T-helper 2 cell treated with Interferon-gamma antibody and Interleukin-4, amounts not matched to agents 100 ng/mL and 5 ng/mL, for 36 hours (primary cell): ENCODE results near the gene UNC93B1. TPM values are rescaled to one million over a fixed set of nuclear protein-coding genes. Genes with fewer than 3 reads are reported as not detected.

ENCODE experiments used
- intact Hi-C: fragments of 100-400 bp; cut with micrococcal nuclease; formaldehyde crosslinking; loops from one replicate; pipeline ENCODE4 v1.15.1; 2023
- total RNA-seq: library from RNA; stranded (reverse); gene quantifications from 2 replicates; pipeline ENCODE4 v1.2.3, GENCODE V29; 2022

The UNC93B1 gene
- total RNA-seq, 1 donor from 2014 or later: 14.7 TPM

GRCh38 chr11:68011051-68011943 lies 7.4 kb upstream of the UNC93B1 start:
- intact Hi-C loops: no loop called here

GRCh38 chr11:68010090-68011041 lies 6.5 kb upstream of the UNC93B1 start, which contains the start of gene ALDH3B1:
Gene ALDH3B1, plus strand, starts transcription at chr11:68010327. Its CDS starts 4,971 bp downstream, at chr11:68015298.
- intact Hi-C loops: no loop called here

DNA sequence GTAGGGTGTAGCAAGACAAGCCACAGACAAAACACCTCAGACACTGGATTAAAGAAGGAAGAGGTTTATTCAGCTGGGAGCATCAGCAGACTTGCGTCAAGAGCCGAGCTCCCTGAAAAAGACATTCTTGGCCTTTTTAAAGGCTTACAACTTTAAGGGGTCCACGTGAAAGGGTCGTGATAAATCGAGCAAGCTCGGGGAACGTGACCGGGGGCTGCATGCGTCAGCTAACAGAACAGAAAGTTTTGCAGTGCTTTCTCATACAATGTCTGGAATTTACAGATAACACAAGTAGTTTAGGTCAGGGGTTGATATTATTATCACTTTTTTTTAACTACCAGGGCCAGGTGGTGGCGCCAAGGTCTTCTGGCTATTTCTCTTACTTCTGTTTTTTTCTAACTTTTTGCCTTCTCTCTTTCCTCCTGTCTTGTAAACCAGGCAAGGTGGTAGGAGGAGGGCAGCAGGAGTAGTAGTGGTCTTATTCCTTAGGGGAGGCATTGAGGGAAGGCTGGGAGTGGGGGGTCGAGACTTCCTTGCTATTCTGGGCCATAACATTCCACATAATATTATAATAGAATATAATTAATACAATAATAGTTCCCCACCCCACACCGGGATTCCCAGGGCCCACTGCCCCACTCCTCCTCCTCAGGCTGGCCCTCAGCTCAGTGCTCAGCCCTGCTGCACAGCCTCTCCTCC lies 5.6 kb upstream of the UNC93B1 start:
- intact Hi-C loops: loop anchor here (10.0 kb wide), 2 partner anchors 115 to 195 kb away; partner anchors contain the start of gene CHKA

GRCh38 chr11:68008381-68009337 lies 4.8 kb upstream of the UNC93B1 start:
- intact Hi-C loops: loop anchor here (10.0 kb wide), 2 partner anchors 116 to 196 kb away; partner anchors contain the start of gene CHKA

DNA sequence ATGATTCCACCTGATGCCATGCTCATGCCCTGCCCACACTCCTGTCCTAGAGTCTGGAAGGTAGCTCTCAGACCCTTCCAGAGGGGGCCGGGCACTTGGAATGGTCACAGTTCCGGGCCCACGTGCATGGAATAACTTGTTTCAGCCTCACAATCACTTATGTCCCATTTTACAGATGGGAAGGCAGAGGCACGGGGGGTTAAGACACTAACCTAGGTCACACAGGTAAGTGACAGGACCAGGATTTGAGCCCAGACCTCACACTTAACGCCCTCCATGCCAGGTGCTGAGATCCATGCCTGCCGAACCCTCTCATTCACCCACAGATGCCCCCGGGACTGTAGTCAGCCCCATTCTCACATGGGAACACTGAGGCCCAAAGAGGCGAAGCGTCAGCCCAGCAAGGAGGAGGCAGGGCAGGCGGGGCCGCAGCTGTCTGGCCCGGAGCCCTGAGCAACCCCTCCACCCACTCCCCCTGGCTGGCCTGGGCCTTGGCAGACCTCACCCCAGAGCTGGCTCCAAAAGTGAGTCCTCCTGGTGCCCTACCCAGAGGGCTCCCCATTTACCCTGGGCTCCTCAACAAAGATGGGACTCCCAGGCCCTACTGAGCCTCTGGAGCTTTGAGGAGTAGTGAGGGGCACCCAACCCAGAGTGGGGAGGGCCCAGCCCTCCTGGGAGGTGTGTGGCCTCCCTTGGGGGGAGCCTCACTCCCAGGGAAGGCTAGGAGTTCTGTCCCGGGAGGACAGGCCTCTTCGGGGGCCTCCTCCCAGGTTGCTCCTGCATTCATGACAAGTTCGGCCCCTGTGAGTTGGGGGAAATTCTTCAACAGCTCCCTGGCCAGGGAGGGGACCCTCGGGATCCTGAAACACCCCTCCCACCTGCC lies 3.8 kb upstream of the UNC93B1 start:
- intact Hi-C loops: loop anchor here (10.0 kb wide), 2 partner anchors 117 to 197 kb away; partner anchors contain the start of gene CHKA

DNA sequence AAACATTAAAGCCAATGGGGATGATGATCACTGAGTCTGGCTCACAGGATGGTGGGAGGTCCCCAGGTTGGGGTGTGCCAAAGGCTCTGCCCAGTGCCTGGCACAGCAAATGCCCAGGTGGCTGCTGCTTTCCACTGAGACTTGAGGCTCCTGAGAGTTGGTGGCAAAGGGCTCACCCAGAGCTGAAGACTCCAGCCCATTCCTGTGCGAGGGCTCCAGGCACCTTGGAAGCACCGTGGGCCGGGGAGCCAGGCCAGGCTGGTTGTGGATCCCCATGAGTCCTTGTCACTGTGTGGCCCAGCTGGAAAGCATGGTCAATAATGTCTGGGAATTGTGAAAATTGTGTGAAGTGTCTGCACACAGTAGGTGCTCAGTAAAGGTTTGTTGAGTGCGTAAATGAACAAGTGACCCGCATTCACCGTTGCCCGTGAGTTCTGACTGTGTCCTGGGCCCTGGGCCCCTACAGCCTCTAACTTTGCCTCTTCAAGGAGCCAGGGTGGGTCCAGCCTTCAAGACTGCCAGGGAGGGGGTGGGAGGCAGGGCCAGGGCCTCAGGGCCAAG lies 2.8 kb upstream of the UNC93B1 start:
- intact Hi-C loops: loop anchor here (10.0 kb wide), 2 partner anchors 118 to 198 kb away; partner anchors contain the start of gene CHKA

GRCh38 chr11:68004551-68005335 lies 846 bp upstream of the UNC93B1 start:
- intact Hi-C loops: loop anchor here (10.0 kb wide), 2 partner anchors 120 to 200 kb away; partner anchors contain the start of gene CHKA

DNA sequence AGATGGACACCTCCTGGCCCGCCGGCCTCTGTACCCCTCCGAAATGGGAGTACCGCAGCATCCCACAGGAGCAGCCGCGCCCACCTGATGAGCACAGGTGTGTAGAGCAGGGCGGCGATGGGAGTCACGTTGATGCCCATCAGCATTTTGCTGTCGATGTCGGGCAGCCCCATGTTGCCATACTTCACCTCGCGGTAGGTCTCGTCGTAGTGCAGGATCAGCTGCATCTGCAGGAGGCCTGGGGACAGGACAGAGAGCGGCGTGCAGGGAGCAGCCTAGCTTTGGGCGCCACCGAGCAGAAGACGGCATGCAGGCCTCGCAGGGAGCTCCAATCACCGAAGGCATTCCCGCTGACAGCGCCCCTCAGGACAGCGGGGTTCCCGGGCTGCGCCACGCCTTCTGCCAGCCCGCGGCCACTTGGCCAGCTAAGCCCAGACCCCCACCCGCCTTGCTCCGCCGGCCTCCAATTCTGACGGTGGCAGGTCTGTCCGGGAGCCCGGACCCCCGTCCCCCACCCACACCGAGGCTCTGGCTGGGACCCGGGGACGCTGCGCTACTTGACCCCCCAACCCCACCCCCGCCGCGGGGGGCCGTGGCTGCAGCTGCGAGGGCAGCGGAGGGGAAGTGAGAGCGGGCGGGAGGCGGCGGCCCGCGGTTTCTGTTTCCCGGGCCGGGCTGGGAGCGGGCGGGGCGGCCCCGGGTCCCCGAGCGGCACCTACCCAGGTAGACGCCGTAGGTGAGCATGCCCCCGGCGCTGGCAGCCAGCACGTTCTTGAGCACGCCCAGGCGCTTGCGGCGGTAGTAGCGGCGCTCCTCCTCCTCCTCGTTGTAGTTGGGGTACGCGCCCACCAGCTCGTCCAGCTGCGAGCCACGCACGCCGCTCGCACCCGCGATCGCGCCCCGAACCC lies 705 bp downstream of the UNC93B1 start:
- intact Hi-C loops: loop anchor here (10.0 kb wide), 2 partner anchors 122 to 202 kb away; partner anchors contain the start of gene CHKA

DNA sequence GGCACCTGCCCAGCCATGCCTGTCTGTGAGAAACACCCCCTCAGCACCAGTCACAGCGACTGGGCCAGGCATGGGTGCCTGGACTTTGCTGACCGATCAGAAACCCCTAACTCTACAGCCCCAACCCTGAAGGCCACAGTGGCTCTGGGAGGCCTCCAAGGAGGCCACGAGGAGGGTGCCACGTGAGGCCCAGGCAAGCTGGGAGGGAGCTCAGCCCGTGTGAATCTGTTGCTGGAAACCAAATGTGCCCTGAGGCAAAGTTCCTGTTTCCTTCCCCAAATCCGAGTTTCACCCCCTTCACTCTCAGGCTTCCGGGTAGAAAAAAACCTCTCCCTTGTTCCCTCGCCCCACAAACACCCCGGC lies 1.3 kb downstream of the UNC93B1 start:
- intact Hi-C loops: loop anchor here (10.0 kb wide), 2 partner anchors 122 to 202 kb away; partner anchors contain the start of gene CHKA

GRCh38 chr11:67999704-68000103 lies 4.2 kb downstream of the UNC93B1 start:
- intact Hi-C loops: loop anchor here (10.0 kb wide), 2 partner anchors 125 to 205 kb away; partner anchors contain the start of gene CHKA

DNA sequence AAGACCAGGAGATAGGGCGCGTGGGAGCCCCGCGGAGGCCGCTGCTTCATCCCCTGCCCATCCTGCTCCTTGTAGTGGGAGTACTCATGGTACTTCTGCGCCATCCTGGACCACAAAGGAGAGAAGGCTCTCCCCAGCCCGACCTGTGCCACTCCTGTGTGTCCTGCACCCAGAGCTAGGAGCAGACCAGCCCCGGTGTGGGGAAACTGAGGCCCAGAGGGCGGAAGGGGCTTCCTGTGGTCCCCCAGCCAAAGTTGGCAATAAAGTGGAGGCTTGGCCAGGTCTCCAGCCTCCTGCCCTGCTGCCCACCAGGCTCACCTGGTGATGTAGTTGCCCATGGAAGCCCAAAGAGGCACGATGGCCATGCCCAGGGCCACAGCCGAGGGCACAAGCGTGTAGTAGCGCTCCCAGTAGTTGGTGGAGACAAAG lies 4.7 kb downstream of the UNC93B1 start:
- intact Hi-C loops: no loop called here

- intact Hi-C loops: no loop called here
These were observed 5.5 kb downstream of the UNC93B1 start for GRCh38 chr11:67998150-67999045.

DNA sequence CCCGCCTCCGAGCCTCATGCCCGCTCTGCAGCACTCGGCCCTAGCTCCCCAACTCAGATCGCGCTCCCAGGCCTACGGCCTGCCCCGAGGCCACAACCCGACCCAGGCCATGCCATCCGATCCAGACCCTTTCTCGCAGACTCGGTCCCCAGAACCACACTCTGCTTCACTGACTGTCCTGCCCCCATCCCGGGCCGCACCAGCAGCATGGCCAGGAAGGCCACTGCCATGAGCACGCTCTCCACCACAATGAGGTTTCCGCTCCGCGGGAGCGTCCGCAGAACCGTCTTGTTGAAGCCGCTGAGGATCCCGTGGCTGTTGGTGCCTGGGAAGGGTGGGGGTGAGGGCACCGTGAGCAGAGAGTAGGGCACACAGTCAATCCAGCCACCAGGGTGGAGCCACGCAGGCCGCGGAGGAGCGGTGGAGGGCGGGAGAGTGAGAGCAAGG lies 6.4 kb downstream of the UNC93B1 start:
- intact Hi-C loops: no loop called here

DNA sequence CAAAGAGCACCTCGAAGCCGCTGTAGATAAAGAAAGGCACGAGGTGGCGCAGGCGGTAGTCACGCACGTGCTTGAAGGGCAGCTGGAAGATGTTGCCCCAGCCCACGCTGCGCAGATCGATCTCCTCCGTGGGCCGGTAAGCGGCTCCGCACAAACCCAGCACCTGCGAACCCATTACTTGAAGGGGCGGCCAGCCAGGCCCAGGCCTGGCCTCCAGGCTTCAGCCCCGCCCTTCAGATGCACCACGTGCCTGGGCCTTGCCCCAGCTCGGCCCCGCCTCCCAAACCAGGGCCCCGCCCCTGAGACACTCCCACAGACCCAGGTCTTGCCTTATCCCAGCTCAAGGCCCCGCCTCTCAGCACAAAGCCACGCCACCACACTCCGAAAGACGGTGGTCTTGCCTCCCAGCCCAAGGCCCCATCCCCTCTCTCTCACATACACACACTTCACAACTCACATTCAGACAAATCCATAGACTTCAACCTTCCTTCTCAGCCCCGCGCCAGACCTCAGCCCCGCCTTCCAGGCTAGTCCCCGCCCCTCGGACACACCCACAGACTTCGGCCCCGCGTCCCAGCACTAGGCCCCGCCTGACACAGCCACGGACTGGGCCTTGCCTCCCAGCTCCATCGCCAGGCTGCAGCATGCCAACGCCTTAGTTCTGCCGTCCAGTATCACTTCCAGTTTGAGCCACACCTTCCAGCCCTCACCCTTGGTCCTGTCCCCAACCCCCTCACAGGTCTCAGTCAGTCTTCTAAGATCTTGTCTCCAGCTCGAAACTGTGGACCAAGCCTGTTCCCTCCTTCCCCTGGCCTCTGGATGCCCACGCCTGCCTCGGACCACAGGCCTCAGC lies 7.0 kb downstream of the UNC93B1 start:
- intact Hi-C loops: no loop called here
